H9 (cell line): ENCODE measurements around the gene TP53BP1. TPM values are rescaled to one million over a fixed set of nuclear protein-coding genes. Genes with fewer than 3 reads are reported as not detected.

Experiments used
- DNase-seq: peaks from one replicate; pipeline ENCODE4 v3.0.0-alpha.2; 2017
- H2AFZ ChIP-seq: one replicate; pipeline ENCODE4 v1.6.1; 2013; ENCODE audit warnings: mild to moderate bottlenecking, low read length, control low read depth, moderate library complexity
- H2AK5ac ChIP-seq: 2 replicates; pipeline ENCODE4 v1.6.1; 2013; ENCODE audit warnings: low read length, control low read depth, mixed read lengths; ENCODE audit not compliant: insufficient read length
- H2BK120ac ChIP-seq: one replicate; pipeline ENCODE4 v1.6.1; 2013; ENCODE audit warnings: low read depth, mild to moderate bottlenecking, low read length, control low read depth, inconsistent platforms; ENCODE audit not compliant: poor library complexity, severe bottlenecking
- H2BK12ac ChIP-seq: 2 replicates; pipeline ENCODE4 v1.6.1; 2013; ENCODE audit warnings: low read length, control low read depth, mixed read lengths, low read depth; ENCODE audit not compliant: insufficient read length
- H2BK15ac ChIP-seq: 2 replicates; pipeline ENCODE4 v1.6.1; 2013; ENCODE audit warnings: low read depth, low read length, control low read depth
- H2BK20ac ChIP-seq: one replicate; pipeline ENCODE4 v1.6.1; 2013; ENCODE audit warnings: low read depth, mild to moderate bottlenecking, low read length, control low read depth, inconsistent platforms; ENCODE audit not compliant: poor library complexity, severe bottlenecking
- H2BK5ac ChIP-seq: 2 replicates; pipeline ENCODE4 v1.6.1; 2013; ENCODE audit warnings: low read length, control low read depth, mixed read lengths; ENCODE audit not compliant: insufficient read length
- H3K14ac ChIP-seq: 2 replicates; pipeline ENCODE4 v1.6.1; 2013; ENCODE audit warnings: low read length, control low read depth; ENCODE audit not compliant: insufficient read depth
- H3K18ac ChIP-seq: 2 replicates; pipeline ENCODE4 v1.6.1; 2013; ENCODE audit warnings: low read depth, mild to moderate bottlenecking, mixed read lengths, low read length, control low read depth; ENCODE audit not compliant: insufficient read length
- H3K23ac ChIP-seq: 2 replicates; pipeline ENCODE4 v1.6.1; 2013; ENCODE audit warnings: low read length, control low read depth, mixed read lengths, low read depth; ENCODE audit not compliant: insufficient read length
- H3K23me2 ChIP-seq: 2 replicates; pipeline ENCODE4 v1.6.1; 2013; ENCODE audit warnings: low read depth, mild to moderate bottlenecking, mixed read lengths, low read length, control low read depth; ENCODE audit not compliant: insufficient read length, poor library complexity, severe bottlenecking
- H3K27ac ChIP-seq: 2 replicates; pipeline ENCODE4 v1.5.1; 2013; ENCODE audit warnings: low read length, control low read depth, mixed read lengths, low read depth; ENCODE audit not compliant: insufficient read length
- H3K27me3 ChIP-seq: 2 replicates; pipeline ENCODE4 v1.6.1; 2013; ENCODE audit warnings: low read length, control low read depth, inconsistent platforms; ENCODE audit not compliant: insufficient read depth
- H3K4ac ChIP-seq: 2 replicates; pipeline ENCODE4 v1.6.1; 2013; ENCODE audit warnings: low read depth, mild to moderate bottlenecking, control low read depth, inconsistent platforms, low read length, moderate library complexity
- H3K4me1 ChIP-seq: 2 replicates; pipeline ENCODE4 v1.6.1; 2013; ENCODE audit warnings: low read length, control low read depth, inconsistent platforms; ENCODE audit not compliant: insufficient read depth
- H3K4me2 ChIP-seq: 2 replicates; pipeline ENCODE4 v1.6.1; 2013; ENCODE audit warnings: low read length, control low read depth, mixed read lengths; ENCODE audit not compliant: insufficient read length, insufficient read depth
- H3K56ac ChIP-seq: 2 replicates; pipeline ENCODE4 v1.6.1; 2013; ENCODE audit warnings: low read depth, mild to moderate bottlenecking, mixed read lengths, low read length, control low read depth; ENCODE audit not compliant: insufficient read length
- H3K79me1 ChIP-seq: 2 replicates; pipeline ENCODE4 v1.6.1; 2013; ENCODE audit warnings: low read depth, mild to moderate bottlenecking, moderate library complexity, low read length, control low read depth, inconsistent platforms; ENCODE audit not compliant: insufficient read depth, poor library complexity, severe bottlenecking
- H3K79me2 ChIP-seq: 2 replicates; pipeline ENCODE4 v1.6.1; 2013; ENCODE audit warnings: low read length, control low read depth, inconsistent platforms; ENCODE audit not compliant: insufficient read depth
- H3K9ac ChIP-seq: 2 replicates; pipeline ENCODE4 v1.6.1; 2013; ENCODE audit warnings: low read length, control low read depth, mixed read lengths; ENCODE audit not compliant: insufficient read length; ENCODE audit errors: extremely low read depth
- H3K9me3 ChIP-seq: one replicate; pipeline ENCODE4 v1.6.1; 2013; ENCODE audit warnings: low read depth, low read length, inconsistent platforms; ENCODE audit not compliant: control insufficient read depth
- H3T11ph ChIP-seq: one replicate; pipeline ENCODE4 v1.6.1; 2013; ENCODE audit warnings: mild to moderate bottlenecking, low read length, control low read depth, inconsistent platforms
- H4K20me1 ChIP-seq: one replicate; pipeline ENCODE4 v1.6.1; 2013; ENCODE audit not compliant: control insufficient read depth, insufficient read length, insufficient read depth
- H4K5ac ChIP-seq: 2 replicates; pipeline ENCODE4 v1.6.1; 2013; ENCODE audit warnings: low read depth, mild to moderate bottlenecking, mixed read lengths, low read length, control low read depth; ENCODE audit not compliant: insufficient read length
- H4K8ac ChIP-seq: replicated peaks from 2 replicates; pipeline ENCODE4 v1.6.1; 2013; ENCODE audit warnings: low read length, control low read depth, mixed read lengths, low read depth; ENCODE audit not compliant: insufficient read length
- H4K91ac ChIP-seq: 2 replicates; pipeline ENCODE4 v1.6.1; 2013; ENCODE audit warnings: low read depth, mild to moderate bottlenecking, moderate library complexity, mixed read lengths, low read length, control low read depth; ENCODE audit not compliant: insufficient read length
- H3K27ac Mint-ChIP-seq, 3 experiments: 2 replicates in 2 of 3; 3 replicates in 1 of 3; pipeline ENCODE4 v1.8.0; 2020 to 2021; ENCODE audit warnings: mixed read lengths in 3 of 3, mild to moderate bottlenecking in 1 of 3, moderate library complexity in 1 of 3
- H3K27me3 Mint-ChIP-seq: 2 replicates; pipeline ENCODE4 v1.8.0; 2021; ENCODE audit warnings: low read depth, mild to moderate bottlenecking, moderate library complexity, mixed read lengths
- H3K36me3 Mint-ChIP-seq, 3 experiments: 2 replicates in 2 of 3; 3 replicates in 1 of 3; pipeline ENCODE4 v1.8.0; 2020 to 2021; ENCODE audit warnings: low read depth in 3 of 3, mixed read lengths in 3 of 3; ENCODE audit not compliant: insufficient read depth in 1 of 3
- H3K4me1 Mint-ChIP-seq, 2 experiments: 2 replicates each; pipeline ENCODE4 v1.8.0; 2020; ENCODE audit warnings: mixed read lengths in 2 of 2
- H3K4me3 Mint-ChIP-seq, 2 experiments: 2 replicates in 1 of 2; 3 replicates in 1 of 2; pipeline ENCODE4 v1.8.0; 2020 to 2021; ENCODE audit warnings: mild to moderate bottlenecking in 2 of 2, mixed read lengths in 2 of 2, moderate library complexity in 1 of 2
- H3K9me3 Mint-ChIP-seq, 2 experiments: 2 replicates in 1 of 2; 3 replicates in 1 of 2; pipeline ENCODE4 v1.8.0; 2020; ENCODE audit warnings: mild to moderate bottlenecking in 2 of 2, mixed read lengths in 2 of 2, moderate library complexity in 1 of 2
- total RNA-seq: library from RNA; stranded (reverse); gene quantifications from 2 replicates; pipeline ENCODE4 v1.2.1, GENCODE V29; 2021
- TF ChIP-seq, protein P1 (sequence below): fragments of 200-600 bp; sonication (generic); conservative IDR thresholded peaks from 3 replicates; pipeline ENCODE4 v1.8.0; 2021; ENCODE audit warnings: antibody characterized with exemption, mild to moderate bottlenecking

The TP53BP1 gene
- total RNA-seq, 1 experiment from 2014 or later: 81.5 TPM

DNA sequence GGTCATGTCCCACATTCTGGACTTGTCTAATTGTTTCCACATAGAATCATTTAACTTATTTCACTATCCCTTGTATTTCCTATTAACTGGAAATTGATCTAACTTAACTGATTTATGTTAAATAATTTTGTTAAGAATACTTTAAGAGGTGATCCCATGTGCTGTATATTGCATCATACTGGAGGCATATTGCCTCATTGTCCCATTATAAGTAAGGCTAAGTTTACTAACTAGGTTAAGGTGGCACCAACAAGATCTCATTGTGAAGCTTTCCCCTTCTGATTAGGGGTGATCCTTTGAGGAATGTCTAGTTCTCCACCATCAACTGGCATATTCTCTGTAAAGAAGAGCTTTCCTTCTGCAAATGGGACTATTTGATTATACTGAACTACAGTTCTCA lies 48.8 kb upstream of the TP53BP1 start:
- Histone ChIP-seq H3K9me3 (no peaks in the 10 kb centered on the region), H4K5ac (no peak overlapping the region), H3K56ac (no peak overlapping the region), H2BK20ac (no peak overlapping the region), H3K27ac (no peak overlapping the region), H3K27me3 (no peaks in the 10 kb centered on the region; the same call in 1 of the 2 replicates), H3K4me1 (no peaks in the 10 kb centered on the region), H4K91ac (no peak overlapping the region), H2AK5ac (no peak overlapping the region), H3K18ac (no peak overlapping the region), H3K9ac (no peak overlapping the region), H2BK120ac (no peak overlapping the region), H3K4ac (no peak overlapping the region), H2BK15ac (no peak overlapping the region), H3T11ph (no peak overlapping the region), H3K23ac (no peak overlapping the region), H2BK5ac (no peak overlapping the region), H4K20me1 (no peaks in the 10 kb centered on the region), H4K8ac (no peak overlapping the region), H2AFZ (no peak overlapping the region), H3K14ac (no peak overlapping the region), H3K79me1 (no peaks in the 10 kb centered on the region), H3K23me2 (no peaks in the 10 kb centered on the region), H2BK12ac (no peak overlapping the region), H3K4me2 (no peak overlapping the region), H3K79me2 (no peaks in the 10 kb centered on the region)
- no peaks in the 10 kb centered on the region for H3K4me1 Mint-ChIP-seq
- H3K4me3 Mint-ChIP-seq: no peak overlapping the region
- DNase-seq: no peak
- H3K36me3 Mint-ChIP-seq: no peaks in the 10 kb centered on the region; a peak in 1 of 7 replicates
- no peak overlapping the region for H3K27ac Mint-ChIP-seq
- TF ChIP-seq, protein P1, sequence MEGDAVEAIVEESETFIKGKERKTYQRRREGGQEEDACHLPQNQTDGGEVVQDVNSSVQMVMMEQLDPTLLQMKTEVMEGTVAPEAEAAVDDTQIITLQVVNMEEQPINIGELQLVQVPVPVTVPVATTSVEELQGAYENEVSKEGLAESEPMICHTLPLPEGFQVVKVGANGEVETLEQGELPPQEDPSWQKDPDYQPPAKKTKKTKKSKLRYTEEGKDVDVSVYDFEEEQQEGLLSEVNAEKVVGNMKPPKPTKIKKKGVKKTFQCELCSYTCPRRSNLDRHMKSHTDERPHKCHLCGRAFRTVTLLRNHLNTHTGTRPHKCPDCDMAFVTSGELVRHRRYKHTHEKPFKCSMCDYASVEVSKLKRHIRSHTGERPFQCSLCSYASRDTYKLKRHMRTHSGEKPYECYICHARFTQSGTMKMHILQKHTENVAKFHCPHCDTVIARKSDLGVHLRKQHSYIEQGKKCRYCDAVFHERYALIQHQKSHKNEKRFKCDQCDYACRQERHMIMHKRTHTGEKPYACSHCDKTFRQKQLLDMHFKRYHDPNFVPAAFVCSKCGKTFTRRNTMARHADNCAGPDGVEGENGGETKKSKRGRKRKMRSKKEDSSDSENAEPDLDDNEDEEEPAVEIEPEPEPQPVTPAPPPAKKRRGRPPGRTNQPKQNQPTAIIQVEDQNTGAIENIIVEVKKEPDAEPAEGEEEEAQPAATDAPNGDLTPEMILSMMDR: no peak
- H3K27me3 Mint-ChIP-seq: no peaks in the 10 kb centered on the region
- H3K9me3 Mint-ChIP-seq: no peaks in the 10 kb centered on the region; a peak in 1 of 5 replicates
